Colon (tissue), 2 donors: ENCODE data around the gene ARL15.
A peak's percentile ranks its signal among the peaks of the same experiment; 100 is the strongest.
"Not testable (repeated sequence)": the region's sequence is repeated elsewhere in the genome, so short reads cannot be mapped to it uniquely, and the experiment has no call there.

Experiments
- FAIRE-seq: peaks from 2 replicates; lab custom pipeline; 2012; peaks lifted over from hg19 to GRCh38; lab: Jason Lieb, UNC
- donor health status: control.
- donor health status: control.

The ARL15 gene

GRCh38 chr5:54310433-54311175 is at the start of gene ARL15:
Gene ARL15, minus strand, starts transcription at chr5:54310573.
- FAIRE-seq: peak; percentile 21

GRCh38 chr5:54360089-54360488 is 49.7 kb upstream of the ARL15 start:
- no peak for FAIRE-seq

- no peak for FAIRE-seq
Measured at GRCh38 chr5:54357408-54358058, 47.2 kb upstream of the ARL15 start.

- FAIRE-seq: not testable (repeated sequence)
Measured at GRCh38 chr5:54353933-54354564, 43.7 kb upstream of the ARL15 start.

GRCh38 chr5:54352580-54352979 is 42.2 kb upstream of the ARL15 start:
- peak; percentile 41 for FAIRE-seq

GRCh38 chr5:54347221-54347865 is 37.0 kb upstream of the ARL15 start:
- FAIRE-seq: no peak

GRCh38 chr5:54344653-54345052 is 34.3 kb upstream of the ARL15 start:
- no peak for FAIRE-seq

- FAIRE-seq: no peak
Measured at GRCh38 chr5:54341971-54342370, 31.6 kb upstream of the ARL15 start.

- FAIRE-seq: no peak
Measured at GRCh38 chr5:54337523-54337922, 27.1 kb upstream of the ARL15 start.

GRCh38 chr5:54332720-54333119 is 22.3 kb upstream of the ARL15 start:
- no peak for FAIRE-seq

- FAIRE-seq: no peak
Measured at GRCh38 chr5:54329731-54330709, 19.6 kb upstream of the ARL15 start.

- FAIRE-seq: no peak
Measured at GRCh38 chr5:54326662-54327270, 16.4 kb upstream of the ARL15 start.

GRCh38 chr5:54325610-54326311 is 15.4 kb upstream of the ARL15 start:
- FAIRE-seq: no peak

- FAIRE-seq: no peak
Measured at GRCh38 chr5:54325272-54325609, 14.9 kb upstream of the ARL15 start.

- no peak for FAIRE-seq
Measured at GRCh38 chr5:54324651-54325271, 14.4 kb upstream of the ARL15 start.

- no peak for FAIRE-seq
Measured at GRCh38 chr5:54323495-54323894, 13.1 kb upstream of the ARL15 start.

GRCh38 chr5:54320256-54320655 is 9.9 kb upstream of the ARL15 start:
- no peak for FAIRE-seq

GRCh38 chr5:54317511-54318260 is 7.3 kb upstream of the ARL15 start:
- no peak for FAIRE-seq

GRCh38 chr5:54315736-54316528 is 5.6 kb upstream of the ARL15 start:
- no peak for FAIRE-seq
